GM06990 (cell line): Measurements from ENCODE around the gene NAALADL2.

Experiments used
- DNase-seq: peaks from one replicate; pipeline ENCODE4 v3.0.0-alpha.2; 2011; ENCODE audit not compliant: insufficient read length; ENCODE audit errors: extremely low read depth
- H3K27me3 ChIP-seq: replicated peaks from 2 replicates; pipeline ENCODE4 v1.6.0; 2011; ENCODE audit warnings: low read length; ENCODE audit not compliant: control insufficient read depth, insufficient read depth
- H3K36me3 ChIP-seq: 2 replicates; pipeline ENCODE4 v1.5.1; 2011; ENCODE audit warnings: low read length; ENCODE audit not compliant: control insufficient read depth, insufficient read depth
- H3K4me3 ChIP-seq: replicated peaks from 2 replicates; pipeline ENCODE4 v1.5.1; 2011; ENCODE audit warnings: low read depth, mild to moderate bottlenecking, control low read depth, low read length
- CTCF ChIP-seq: IDR thresholded peaks from 2 replicates; pipeline ENCODE4 v1.5.1; 2011; ENCODE audit warnings: low read length, control low read depth, mild to moderate bottlenecking, inconsistent platforms; ENCODE audit not compliant: insufficient read depth, poor library complexity, severe bottlenecking

Gene NAALADL2

GRCh38 chr3:175731543-175731942 lies 872.4 kb downstream of the NAALADL2 start:
- Histone ChIP-seq H3K4me3 (no peak overlapping the region), H3K36me3 (no peaks in the 10 kb centered on the region), H3K27me3 (no peaks in the 10 kb centered on the region)
- TF ChIP-seq CTCF: no peak
- no peak for DNase-seq

GRCh38 chr3:175732017-175732416 lies 872.9 kb downstream of the NAALADL2 start:
- Histone ChIP-seq H3K27me3 (no peaks in the 10 kb centered on the region), H3K36me3 (no peaks in the 10 kb centered on the region), H3K4me3 (no peak overlapping the region)
- DNase-seq: no peak
- no peak for TF ChIP-seq CTCF

GRCh38 chr3:175735866-175736265 lies 876.7 kb downstream of the NAALADL2 start:
- no peak for DNase-seq
- Histone ChIP-seq H3K36me3 (no peaks in the 10 kb centered on the region), H3K4me3 (no peak overlapping the region), H3K27me3 (no peaks in the 10 kb centered on the region)
- TF ChIP-seq CTCF: no peak

GRCh38 chr3:175737646-175738572 lies 878.8 kb downstream of the NAALADL2 start:
- H3K4me3 ChIP-seq: no peak overlapping the region
- no peaks in the 10 kb centered on the region for H3K27me3 ChIP-seq
- no peak for TF ChIP-seq CTCF
- H3K36me3 ChIP-seq: no peaks in the 10 kb centered on the region
- DNase-seq: no peak

- Histone ChIP-seq H3K27me3 (no peaks in the 10 kb centered on the region), H3K4me3 (no peak overlapping the region), H3K36me3 (no peaks in the 10 kb centered on the region)
- no peak for TF ChIP-seq CTCF
- no peak for DNase-seq
These were observed 882.8 kb downstream of the NAALADL2 start for GRCh38 chr3:175741951-175742350.
